NCI-H524 (cell line): ENCODE data around the gene WDR55.
A peak's percentile ranks its signal among the peaks of the same experiment; 100 is the strongest.
"Not testable (repeated sequence)": the region's sequence is repeated elsewhere in the genome, so short reads cannot be mapped to it uniquely, and the experiment has no call there.

ENCODE experiments used
- DNase-seq, 2 experiments: peaks; one replicate each; lab custom pipeline; 2025; lab: John Stamatoyannopoulos, UW

The WDR55 gene

GRCh38 chr5:140664359-140665119 lies at the start of gene WDR55:
WDR55 (plus strand) TSS chr5:140664904; CDS start chr5:140664913, 9 bp downstream.
- DNase-seq: peak; percentile 83 to 92

- DNase-seq: no peak
Measured at GRCh38 chr5:140622301-140622700, 42.4 kb upstream of the WDR55 start.

- DNase-seq: not testable (repeated sequence)
Measured at GRCh38 chr5:140623061-140623460, 41.6 kb upstream of the WDR55 start.

GRCh38 chr5:140624886-140625285 lies 39.8 kb upstream of the WDR55 start:
- DNase-seq: not testable (repeated sequence)

GRCh38 chr5:140627972-140628371 lies 36.7 kb upstream of the WDR55 start:
- DNase-seq: no peak

GRCh38 chr5:140628711-140629110 lies 36.0 kb upstream of the WDR55 start:
- DNase-seq: no peak

- no peak for DNase-seq
Measured at GRCh38 chr5:140630292-140631035, 34.2 kb upstream of the WDR55 start.

- no peak for DNase-seq
Measured at GRCh38 chr5:140631036-140631417, 33.7 kb upstream of the WDR55 start.

- DNase-seq: peak; percentile 31 to 65
Measured at GRCh38 chr5:140631831-140632365, 32.8 kb upstream of the WDR55 start.

GRCh38 chr5:140632366-140633020 lies 32.2 kb upstream of the WDR55 start:
- peak; percentile 29 to 60 for DNase-seq

- DNase-seq: peak; percentile 50 to 55
Measured at GRCh38 chr5:140633021-140633471, 31.7 kb upstream of the WDR55 start, which contains the start of gene CD14. CD14 (minus strand) TSS chr5:140633175; CDS start chr5:140633071, 104 bp downstream.

GRCh38 chr5:140633501-140633900 lies 31.2 kb upstream of the WDR55 start:
- no peak for DNase-seq

- DNase-seq: no peak
Measured at GRCh38 chr5:140634103-140634502, 30.6 kb upstream of the WDR55 start.

GRCh38 chr5:140635291-140636257 lies 29.1 kb upstream of the WDR55 start:
- DNase-seq: no peak

GRCh38 chr5:140637371-140638100 lies 27.2 kb upstream of the WDR55 start:
- DNase-seq: no peak

- DNase-seq: not testable (repeated sequence)
Measured at GRCh38 chr5:140638898-140639147, 25.9 kb upstream of the WDR55 start.

GRCh38 chr5:140639148-140639981 lies 25.3 kb upstream of the WDR55 start, which contains the start of gene TMCO6:
TMCO6 (plus strand) TSS chr5:140639451; CDS start chr5:140639528, 77 bp downstream.
- DNase-seq: peak; percentile 79 to 91

- DNase-seq: no peak
Measured at GRCh38 chr5:140641716-140642115, 23.0 kb upstream of the WDR55 start.

- DNase-seq: no peak
Measured at GRCh38 chr5:140642718-140643117, 22.0 kb upstream of the WDR55 start.

GRCh38 chr5:140647042-140647419 lies 17.7 kb upstream of the WDR55 start:
- no peak for DNase-seq
